HG03280 (cell line): ENCODE measurements around the gene ZNF691.

Source experiments
- ATAC-seq: cut with Tn5 transposase; IDR thresholded peaks from one replicate; pipeline ENCODE4 v1.9.1; 2021; ENCODE audit warnings: mild to moderate bottlenecking, moderate library complexity; ENCODE audit not compliant: unreplicated experiment

The ZNF691 gene

DNA sequence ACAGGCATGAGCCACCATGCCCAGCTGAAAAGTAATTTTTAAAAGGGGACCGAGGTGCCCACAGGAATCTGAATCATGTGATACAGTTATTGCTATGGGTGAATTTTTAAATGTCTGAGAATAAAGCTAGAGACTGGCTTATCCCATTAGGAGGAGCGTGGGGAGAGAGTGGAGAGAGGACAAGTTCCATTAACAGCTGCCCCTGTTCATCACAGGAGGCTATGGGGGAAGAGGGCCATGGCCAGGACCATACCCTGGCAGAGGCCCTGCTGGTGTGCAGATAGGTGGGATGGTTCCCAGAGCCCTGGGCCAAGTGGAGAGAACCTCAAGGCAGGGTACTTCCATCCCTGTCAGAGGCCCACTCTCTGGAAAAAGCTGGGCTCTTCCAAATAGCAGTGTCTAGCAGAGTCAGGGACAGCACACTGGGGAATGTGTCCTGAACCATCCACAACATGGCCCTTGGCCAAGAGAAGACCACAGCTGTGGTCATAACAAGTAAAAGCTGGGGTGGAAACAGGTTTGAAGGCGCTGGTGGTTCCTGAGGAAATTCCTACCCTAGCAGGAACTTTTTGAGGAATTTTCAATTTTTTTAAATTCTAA, 13.7 kb upstream of the ZNF691 start:
- ATAC-seq: no peak

- ATAC-seq: no peak
Measured at GRCh38 chr1:42833981-42834380, 12.4 kb upstream of the ZNF691 start.

DNA sequence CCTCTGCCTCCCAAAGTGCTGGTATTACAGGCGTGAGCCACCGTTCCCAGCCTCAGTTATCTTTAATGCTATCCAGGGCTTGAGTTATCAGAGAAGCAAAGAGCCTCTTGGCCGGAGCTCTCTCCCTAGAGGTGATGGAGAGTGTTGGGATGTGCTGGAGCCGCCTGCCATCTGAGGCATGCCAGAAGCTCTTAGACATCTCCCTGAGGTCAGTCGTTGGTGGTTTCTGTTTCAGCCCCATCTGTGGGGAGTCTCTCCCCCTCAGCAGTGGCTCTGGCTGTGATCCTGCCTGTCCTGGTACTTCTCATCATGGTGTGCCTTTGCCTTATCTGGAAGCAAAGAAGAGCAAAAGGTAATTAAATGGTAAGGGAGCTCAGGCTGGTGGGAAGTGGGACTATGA, 11.6 kb upstream of the ZNF691 start:
- no peak for ATAC-seq

GRCh38 chr1:42835422-42835821, 11.0 kb upstream of the ZNF691 start:
- no peak for ATAC-seq

DNA sequence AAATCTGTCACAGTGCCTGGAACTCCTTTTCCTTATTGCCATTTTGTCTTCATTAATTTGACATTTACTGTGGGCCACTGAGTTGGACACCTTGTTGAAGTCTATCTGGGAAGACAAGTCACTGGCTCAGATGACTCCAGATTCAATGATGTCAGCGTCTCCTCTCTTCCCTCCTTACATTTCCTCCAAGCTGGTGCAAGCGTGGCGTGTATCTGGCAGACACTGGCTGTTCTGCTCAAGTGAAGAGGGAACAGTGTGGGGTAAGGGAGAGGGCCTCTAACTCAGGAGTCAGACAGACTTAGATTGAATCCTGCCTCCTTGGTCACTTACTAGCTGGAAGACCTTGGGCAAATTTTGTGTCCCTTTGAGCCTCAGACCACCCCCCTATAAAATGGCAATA, 8.7 kb upstream of the ZNF691 start:
- ATAC-seq: no peak

GRCh38 chr1:42838482-42839190, 7.8 kb upstream of the ZNF691 start:
- no peak for ATAC-seq

DNA sequence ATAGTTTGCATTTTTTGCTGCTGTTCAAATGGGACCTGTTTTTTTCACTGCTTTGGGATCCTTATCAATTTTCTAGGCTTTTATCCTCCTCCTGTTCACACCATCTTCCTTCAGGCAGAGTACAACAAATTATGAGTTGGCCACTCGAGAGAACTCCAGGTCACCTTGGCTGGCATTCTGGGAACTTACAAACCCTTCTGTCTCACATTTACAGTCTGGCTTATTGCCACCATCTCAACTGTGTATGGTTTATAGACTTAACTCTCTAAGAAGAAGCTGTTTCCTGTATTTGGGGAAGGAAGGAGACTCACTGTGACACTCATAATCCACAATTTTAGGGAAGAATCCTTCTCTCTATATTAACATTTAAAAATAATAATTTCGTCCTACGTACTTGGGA, 5.4 kb upstream of the ZNF691 start:
- no peak for ATAC-seq

DNA sequence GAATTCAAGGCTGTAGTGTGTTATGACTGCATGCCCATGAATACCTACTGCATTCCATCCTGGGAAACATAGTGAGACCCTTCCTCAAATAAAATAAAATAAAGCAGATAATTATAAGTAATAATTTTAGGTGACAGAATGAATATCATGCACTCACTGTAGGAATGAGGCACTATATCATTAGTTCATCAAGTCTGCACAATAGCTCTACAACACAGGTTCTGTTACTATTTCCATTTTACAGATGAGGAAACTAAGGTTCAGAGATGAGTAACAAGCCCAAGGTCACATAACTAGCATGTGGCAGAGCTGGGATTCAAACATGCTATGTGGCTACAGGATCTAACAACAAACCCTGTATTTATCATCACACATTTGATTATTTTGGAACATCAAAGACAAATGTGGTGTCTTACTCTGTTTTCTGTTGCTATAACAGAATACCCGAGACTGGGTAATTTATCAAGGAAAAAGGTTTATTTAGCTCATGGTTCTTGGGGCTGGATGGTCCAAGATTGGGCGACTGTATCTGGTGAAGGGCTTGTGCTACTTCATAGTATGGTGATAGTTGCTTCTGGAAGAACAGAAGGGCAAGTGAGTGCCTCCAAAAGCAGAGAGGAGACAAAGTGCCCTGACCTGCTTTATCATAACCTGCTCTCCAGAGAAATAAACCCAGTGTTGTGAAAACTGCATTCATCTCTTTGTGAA, 4.8 kb upstream of the ZNF691 start:
- no peak for ATAC-seq

DNA sequence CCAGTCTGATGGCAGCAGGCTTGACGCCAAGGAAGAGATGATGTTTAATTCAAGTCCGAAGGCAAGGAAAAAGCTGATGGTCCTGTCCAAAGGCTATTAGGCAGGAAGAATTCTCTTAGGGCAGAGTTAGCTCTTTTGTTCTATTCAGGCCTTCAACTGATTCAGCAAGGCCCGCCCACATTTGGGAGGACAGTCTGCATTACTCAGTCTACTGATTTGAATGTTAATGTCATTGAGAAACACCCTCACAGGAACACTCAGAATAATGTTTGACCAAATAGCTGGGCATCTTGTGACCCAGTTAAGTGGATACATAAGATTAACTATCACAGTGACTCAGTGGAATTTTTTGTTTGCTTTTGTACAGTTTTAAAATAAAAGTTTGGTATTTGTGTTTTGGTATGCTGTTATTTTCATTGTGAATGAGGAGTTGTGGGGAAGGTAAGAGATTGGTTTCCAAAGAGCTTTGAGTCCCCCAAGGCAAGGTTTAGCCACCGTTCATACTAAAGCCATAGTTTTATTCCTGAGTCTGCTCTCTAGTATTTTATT, 1.7 kb upstream of the ZNF691 start:
- no peak for ATAC-seq

DNA sequence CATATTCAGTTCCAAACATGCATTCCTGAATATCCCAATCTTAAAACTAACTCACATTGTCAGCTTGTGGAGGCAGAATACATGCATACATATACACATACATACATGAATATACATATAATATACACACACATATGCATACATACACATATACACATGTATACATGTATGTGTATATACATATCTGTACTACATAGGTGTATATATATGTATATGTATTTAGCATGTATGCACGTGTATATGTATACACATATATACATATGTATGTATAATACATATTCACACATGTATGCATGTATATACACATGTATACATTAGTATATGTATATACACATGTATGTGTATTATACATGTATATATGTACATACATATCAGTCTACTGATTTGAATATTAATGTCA, 1.2 kb upstream of the ZNF691 start:
- no peak for ATAC-seq

DNA sequence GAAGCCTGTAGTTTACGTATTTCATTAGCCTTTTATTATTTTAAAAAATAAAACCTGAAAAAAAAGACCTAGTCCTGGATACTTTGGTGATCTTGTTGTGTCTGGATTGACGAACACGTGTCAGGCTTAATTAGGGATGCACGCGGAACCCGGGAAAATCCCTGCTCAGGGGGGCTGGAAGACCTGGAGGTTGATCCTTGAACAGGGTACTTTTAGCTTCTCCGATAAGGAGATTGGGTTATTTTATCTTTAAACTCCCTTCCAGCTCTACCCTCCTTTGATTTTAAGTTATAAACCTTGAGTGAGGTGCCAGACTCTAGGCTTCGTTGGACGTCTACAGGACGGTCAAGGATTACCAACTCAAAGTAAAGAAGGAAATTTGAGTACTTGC, 552 bp upstream of the ZNF691 start:
- ATAC-seq: peak; percentile 4

DNA sequence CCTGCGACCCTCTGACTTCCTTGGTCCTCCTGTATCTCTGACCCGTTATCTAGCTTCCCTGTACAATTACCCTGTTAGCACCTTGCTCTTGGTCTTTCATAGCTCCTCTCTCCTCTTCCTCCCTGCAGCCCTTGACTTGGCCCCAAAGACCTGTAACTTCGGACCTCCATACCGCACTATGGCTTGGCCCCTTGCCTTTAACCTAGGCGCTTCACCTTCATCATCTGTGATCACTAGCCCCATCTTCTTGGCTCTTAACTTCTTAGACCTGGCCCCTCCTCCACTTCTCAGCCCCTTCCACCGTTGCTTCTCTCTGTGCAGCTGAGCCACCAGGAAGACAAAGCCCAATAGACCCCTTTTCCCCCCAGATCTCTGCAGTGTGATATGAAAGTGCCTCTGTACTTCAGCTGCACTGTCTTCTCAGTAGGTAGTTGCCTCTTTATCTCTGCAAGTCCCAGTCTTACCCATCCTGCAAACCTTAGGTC, 740 bp downstream of the ZNF691 start:
- ATAC-seq: peak; percentile 1

- no peak for ATAC-seq
Measured at GRCh38 chr1:42847721-42848460, 1.5 kb downstream of the ZNF691 start.

GRCh38 chr1:42848823-42849537, 2.6 kb downstream of the ZNF691 start:
- no peak for ATAC-seq

- ATAC-seq: no peak
Measured at GRCh38 chr1:42849944-42850343, 3.5 kb downstream of the ZNF691 start.

DNA sequence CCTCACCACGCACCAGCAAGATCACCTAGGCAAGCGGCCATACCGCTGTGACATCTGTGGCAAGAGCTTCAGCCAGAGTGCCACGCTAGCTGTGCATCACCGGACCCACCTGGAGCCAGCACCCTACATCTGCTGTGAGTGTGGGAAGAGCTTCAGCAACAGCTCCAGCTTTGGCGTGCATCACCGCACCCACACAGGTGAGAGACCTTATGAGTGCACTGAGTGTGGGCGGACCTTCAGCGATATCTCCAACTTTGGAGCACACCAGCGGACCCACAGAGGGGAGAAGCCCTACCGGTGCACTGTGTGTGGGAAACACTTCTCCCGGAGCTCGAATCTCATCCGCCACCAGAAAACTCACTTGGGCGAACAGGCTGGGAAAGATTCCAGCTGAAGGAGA, 5.0 kb downstream of the ZNF691 start:
- ATAC-seq: no peak

- no peak for ATAC-seq
Measured at GRCh38 chr1:42851960-42852607, 5.7 kb downstream of the ZNF691 start.

- no peak for ATAC-seq
Measured at GRCh38 chr1:42852608-42852980, 6.2 kb downstream of the ZNF691 start.

- ATAC-seq: no peak
Measured at GRCh38 chr1:42853116-42853884, 6.9 kb downstream of the ZNF691 start.
